ENCODE data around the gene ZNF595.
"Not testable (repeated sequence)": the region's sequence is repeated elsewhere in the genome, so short reads cannot be mapped to it uniquely, and the experiment has no call there.

Gene ZNF595

GRCh38 chr4:52804-53479 lies at the start of gene ZNF595:
Gene ZNF595 (plus strand): TSS chr4:53321. CDS start chr4:53489, 168 bp downstream.
- H3K27ac ChIP-seq = not testable (repeated sequence)

GRCh38 chr4:9937-10870 lies 42.9 kb upstream of the ZNF595 start:
- not testable (repeated sequence) for H3K27ac ChIP-seq

GRCh38 chr4:11095-11815 lies 41.9 kb upstream of the ZNF595 start:
- not testable (repeated sequence) for H3K27ac ChIP-seq

GRCh38 chr4:11816-12417 lies 41.2 kb upstream of the ZNF595 start:
- TF ChIP-seq, protein P1, sequence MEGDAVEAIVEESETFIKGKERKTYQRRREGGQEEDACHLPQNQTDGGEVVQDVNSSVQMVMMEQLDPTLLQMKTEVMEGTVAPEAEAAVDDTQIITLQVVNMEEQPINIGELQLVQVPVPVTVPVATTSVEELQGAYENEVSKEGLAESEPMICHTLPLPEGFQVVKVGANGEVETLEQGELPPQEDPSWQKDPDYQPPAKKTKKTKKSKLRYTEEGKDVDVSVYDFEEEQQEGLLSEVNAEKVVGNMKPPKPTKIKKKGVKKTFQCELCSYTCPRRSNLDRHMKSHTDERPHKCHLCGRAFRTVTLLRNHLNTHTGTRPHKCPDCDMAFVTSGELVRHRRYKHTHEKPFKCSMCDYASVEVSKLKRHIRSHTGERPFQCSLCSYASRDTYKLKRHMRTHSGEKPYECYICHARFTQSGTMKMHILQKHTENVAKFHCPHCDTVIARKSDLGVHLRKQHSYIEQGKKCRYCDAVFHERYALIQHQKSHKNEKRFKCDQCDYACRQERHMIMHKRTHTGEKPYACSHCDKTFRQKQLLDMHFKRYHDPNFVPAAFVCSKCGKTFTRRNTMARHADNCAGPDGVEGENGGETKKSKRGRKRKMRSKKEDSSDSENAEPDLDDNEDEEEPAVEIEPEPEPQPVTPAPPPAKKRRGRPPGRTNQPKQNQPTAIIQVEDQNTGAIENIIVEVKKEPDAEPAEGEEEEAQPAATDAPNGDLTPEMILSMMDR (conservative IDR thresholded peaks at IDR 0.05) = 0 out of 2 replicates have a peak, but pooled peaks have one; percentile 15
- H3K27ac ChIP-seq = not testable (repeated sequence)

- not testable (repeated sequence) for H3K27ac ChIP-seq
Measured at GRCh38 chr4:18128-18527, 35.0 kb upstream of the ZNF595 start.

DNA sequence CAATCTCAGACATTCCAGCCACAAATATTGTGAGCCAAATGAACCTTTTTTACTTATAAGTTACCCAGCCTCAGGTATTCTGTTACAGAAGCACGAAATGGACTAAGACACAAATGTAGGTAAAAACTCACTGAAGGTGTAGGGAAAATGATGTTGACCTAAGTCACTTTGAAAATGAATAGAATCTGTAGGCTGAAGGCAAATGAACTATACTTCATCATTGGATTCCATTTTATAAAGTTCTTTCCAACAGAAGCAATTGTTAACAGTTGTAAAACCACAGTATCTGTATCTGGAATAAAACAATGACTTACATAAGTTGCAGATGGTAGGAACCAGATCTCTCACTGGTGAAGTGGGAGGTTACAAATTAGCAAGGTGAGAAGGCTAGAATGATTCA lies 34.5 kb upstream of the ZNF595 start:
- not testable (repeated sequence) for H3K27ac ChIP-seq

- H3K27ac ChIP-seq = not testable (repeated sequence)
Measured at GRCh38 chr4:22882-23281, 30.2 kb upstream of the ZNF595 start.

DNA sequence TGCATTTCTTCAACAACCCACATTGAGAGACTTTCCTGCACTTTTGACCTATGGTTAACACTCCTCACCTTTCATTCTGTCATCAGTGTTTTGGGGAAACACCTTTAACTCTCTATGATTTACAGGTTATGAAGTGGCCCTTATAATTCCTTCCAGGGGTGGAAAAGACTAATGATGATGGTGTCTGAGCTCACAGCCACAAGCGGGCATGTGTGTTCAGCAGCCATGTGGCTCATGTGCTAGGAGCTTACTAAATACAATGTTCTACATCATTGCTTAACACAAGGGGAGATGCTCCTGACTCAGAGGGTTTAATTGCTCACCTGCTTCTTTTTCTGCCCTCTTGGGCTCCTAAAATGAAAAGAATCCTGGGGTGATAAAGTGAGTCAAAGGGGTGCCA lies 28.8 kb upstream of the ZNF595 start:
- not testable (repeated sequence) for H3K27ac ChIP-seq

GRCh38 chr4:27501-27900 lies 25.6 kb upstream of the ZNF595 start:
- not testable (repeated sequence) for H3K27ac ChIP-seq

DNA sequence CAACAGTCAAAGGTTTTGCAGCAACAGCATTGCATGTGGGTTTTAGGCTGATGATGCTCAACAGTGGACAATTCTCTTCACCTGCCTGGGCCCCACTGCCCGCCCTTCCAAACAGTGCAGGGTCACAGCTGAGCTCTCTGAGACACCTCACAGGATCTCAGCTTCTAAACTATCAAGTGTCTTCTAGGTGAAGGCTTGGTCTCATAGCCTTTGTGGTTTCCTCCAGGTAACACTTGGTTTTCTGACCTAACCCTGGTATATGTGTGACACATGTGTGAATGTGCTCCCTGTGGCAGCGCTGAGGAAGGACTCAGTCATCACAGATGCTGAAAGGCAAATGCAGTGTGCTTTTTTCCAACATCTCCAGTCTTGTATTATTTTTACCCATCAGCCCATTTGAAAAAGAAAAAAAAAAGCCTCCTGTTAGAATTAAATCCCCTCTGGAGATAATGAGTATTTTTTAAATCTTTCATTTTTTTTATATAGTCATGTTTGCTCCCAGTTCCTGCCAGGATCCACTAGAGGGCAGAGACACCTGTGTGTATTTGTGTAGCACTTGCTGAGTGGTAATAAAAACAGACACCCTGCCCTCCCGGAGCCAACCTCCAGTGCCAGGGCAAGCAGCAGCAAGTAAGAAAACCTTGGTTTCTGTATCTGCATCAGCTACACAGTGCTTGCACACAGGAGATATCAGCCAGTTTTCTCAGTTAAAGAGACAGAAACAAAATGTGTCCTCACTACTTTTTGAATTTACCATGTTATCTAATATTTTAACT lies 24.2 kb upstream of the ZNF595 start:
- not testable (repeated sequence) for H3K27ac ChIP-seq

DNA sequence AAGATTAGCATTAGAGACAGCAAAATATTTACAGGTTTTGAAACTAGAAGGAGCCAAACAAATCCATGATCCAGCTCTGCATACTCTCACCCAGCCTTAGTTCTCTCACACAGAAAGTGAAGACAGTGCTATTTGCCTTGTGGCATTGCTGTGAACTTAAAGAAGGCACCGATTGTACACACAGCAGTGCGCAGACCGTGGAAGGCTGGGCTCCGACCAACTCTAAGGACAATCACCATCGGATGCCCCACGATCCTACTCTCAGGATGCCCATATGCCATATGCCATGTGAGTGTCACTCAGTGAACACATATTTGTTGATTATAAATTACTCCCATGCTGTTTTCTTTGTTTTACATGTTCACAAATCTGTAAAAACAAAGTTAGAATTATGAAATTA lies 19.8 kb upstream of the ZNF595 start:
- not testable (repeated sequence) for H3K27ac ChIP-seq

GRCh38 chr4:36559-37415 lies 16.3 kb upstream of the ZNF595 start:
- not testable (repeated sequence) for H3K27ac ChIP-seq

- not testable (repeated sequence) for H3K27ac ChIP-seq
Measured at GRCh38 chr4:38202-38601, 14.9 kb upstream of the ZNF595 start.

- not testable (repeated sequence) for H3K27ac ChIP-seq
Measured at GRCh38 chr4:43375-43774, 9.7 kb upstream of the ZNF595 start.

- not testable (repeated sequence) for H3K27ac ChIP-seq
Measured at GRCh38 chr4:51253-51652, 1.9 kb upstream of the ZNF595 start.

DNA sequence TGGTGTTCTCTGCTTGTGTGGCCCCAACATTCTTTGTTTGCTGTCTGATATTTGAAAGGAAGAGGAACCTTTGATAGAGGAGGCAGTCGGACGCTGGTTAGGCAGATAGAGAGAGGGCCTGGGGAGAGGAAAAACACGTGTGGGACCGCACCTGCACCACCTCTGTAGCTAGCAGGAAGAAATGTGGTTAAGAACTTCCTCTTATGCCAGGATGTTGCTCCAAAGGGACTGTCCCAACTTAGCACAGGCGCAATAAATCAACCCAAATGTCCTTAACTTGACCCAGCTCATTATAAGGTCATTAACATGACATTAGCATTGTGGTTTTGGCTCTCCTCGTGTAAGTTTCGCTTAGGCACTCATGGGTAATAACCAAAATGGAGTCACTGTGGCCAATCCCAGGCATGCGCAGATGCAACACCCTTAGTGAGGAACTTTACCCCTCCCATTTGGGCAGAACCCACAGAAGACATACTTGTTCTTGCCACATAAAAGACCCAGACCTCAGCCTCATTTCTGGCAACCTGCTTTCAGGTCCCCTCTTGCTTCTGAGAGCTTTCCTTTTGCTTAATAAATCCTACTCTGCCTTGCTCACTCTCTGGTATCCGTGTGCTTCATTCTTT lies 1.4 kb upstream of the ZNF595 start:
- H3K27ac ChIP-seq = not testable (repeated sequence)

GRCh38 chr4:53521-53920 lies 400 bp downstream of the ZNF595 start:
- not testable (repeated sequence) for H3K27ac ChIP-seq

GRCh38 chr4:64733-65132 lies 11.6 kb downstream of the ZNF595 start:
- not testable (repeated sequence) for H3K27ac ChIP-seq

Data from VCaP (cell line).